HG02610 (cell line): ENCODE data around the gene EYS.

ENCODE experiments used
- ATAC-seq: cut with Tn5 transposase; IDR thresholded peaks from one replicate; pipeline ENCODE4 v1.9.1; 2021; ENCODE audit warnings: mild to moderate bottlenecking, moderate library complexity; ENCODE audit not compliant: unreplicated experiment

The EYS gene

GRCh38 chr6:63721181-63721580, 1985.8 kb downstream of the EYS start:
- ATAC-seq, result no peak

GRCh38 chr6:63716169-63716568, 1990.9 kb downstream of the EYS start:
- ATAC-seq, result peak; percentile 78

- ATAC-seq, result peak; percentile 49
These were observed 1992.9 kb downstream of the EYS start for GRCh38 chr6:63714091-63714490.

GRCh38 chr6:63713332-63713731, 1993.7 kb downstream of the EYS start:
- ATAC-seq, result no peak

GRCh38 chr6:63709148-63709547, 1997.9 kb downstream of the EYS start:
- ATAC-seq, result no peak

GRCh38 chr6:63708631-63709030, 1998.4 kb downstream of the EYS start:
- no peak for ATAC-seq

GRCh38 chr6:63706630-63707029, 2000.4 kb downstream of the EYS start:
- ATAC-seq, result no peak

- no peak for ATAC-seq
These were observed 2001.3 kb downstream of the EYS start for GRCh38 chr6:63705707-63706106.

GRCh38 chr6:63690221-63690620, 2016.8 kb downstream of the EYS start:
- no peak for ATAC-seq

- ATAC-seq, result no peak
These were observed 2017.6 kb downstream of the EYS start for GRCh38 chr6:63689421-63689820.

- peak; percentile 83 for ATAC-seq
These were observed 2021.3 kb downstream of the EYS start for GRCh38 chr6:63685446-63686379.

- ATAC-seq, result no peak
These were observed 2023.9 kb downstream of the EYS start for GRCh38 chr6:63683071-63683603.

GRCh38 chr6:63677282-63677681, 2029.7 kb downstream of the EYS start:
- ATAC-seq, result no peak

GRCh38 chr6:63676412-63677114, 2030.5 kb downstream of the EYS start:
- ATAC-seq, result no peak

GRCh38 chr6:63675138-63675537, 2031.9 kb downstream of the EYS start:
- ATAC-seq, result no peak

GRCh38 chr6:63674635-63675034, 2032.4 kb downstream of the EYS start:
- ATAC-seq, result no peak

- no peak for ATAC-seq
These were observed 2033.3 kb downstream of the EYS start for GRCh38 chr6:63673692-63674091.

GRCh38 chr6:63672582-63673129, 2034.4 kb downstream of the EYS start:
- no peak for ATAC-seq

- no peak for ATAC-seq
These were observed 2035.8 kb downstream of the EYS start for GRCh38 chr6:63671098-63671754.
